Mesothelial cell of epicardium (in vitro differentiated cells): ENCODE measurements around the gene TMX2. TPM values are rescaled to one million over a fixed set of nuclear protein-coding genes. Genes with fewer than 3 reads are reported as not detected.

Source experiments
- DNase-seq, 2 experiments: peaks; one replicate each; pipeline ENCODE4 v3.0.0; 2021; ENCODE audit warnings: low spot score in 2 of 2; ENCODE audit not compliant: unreplicated experiment in 2 of 2
- H3K27ac Mint-ChIP-seq: 2 replicates; pipeline ENCODE4 v1.8.0; 2021; ENCODE audit warnings: mixed read lengths
- H3K27me3 Mint-ChIP-seq: 2 replicates; pipeline ENCODE4 v1.8.0; 2021; ENCODE audit warnings: low read depth, mixed read lengths
- H3K36me3 Mint-ChIP-seq: 2 replicates; pipeline ENCODE4 v1.8.0; 2021; ENCODE audit warnings: mixed read lengths
- H3K4me1 Mint-ChIP-seq: 2 replicates; pipeline ENCODE4 v1.8.0; 2021; ENCODE audit warnings: mixed read lengths
- H3K4me3 Mint-ChIP-seq: 2 replicates; pipeline ENCODE4 v1.8.0; 2021; ENCODE audit warnings: mild to moderate bottlenecking, moderate library complexity, mixed read lengths
- H3K9me3 Mint-ChIP-seq: 2 replicates; pipeline ENCODE4 v1.8.0; 2021; ENCODE audit warnings: mixed read lengths
- total RNA-seq: library from RNA; stranded (reverse); gene quantifications from 3 replicates; pipeline ENCODE4 v1.2.1, GENCODE V29; 2021
- TF ChIP-seq, protein P1 (sequence below): fragments of 200-600 bp; sonication (generic); IDR thresholded peaks from one replicate; pipeline ENCODE4 v1.5.0; 2021; ENCODE audit warnings: antibody characterized with exemption; ENCODE audit not compliant: unreplicated experiment

The TMX2 gene
- total RNA-seq, 1 donor from 2014 or later, result 62.8 TPM

DNA sequence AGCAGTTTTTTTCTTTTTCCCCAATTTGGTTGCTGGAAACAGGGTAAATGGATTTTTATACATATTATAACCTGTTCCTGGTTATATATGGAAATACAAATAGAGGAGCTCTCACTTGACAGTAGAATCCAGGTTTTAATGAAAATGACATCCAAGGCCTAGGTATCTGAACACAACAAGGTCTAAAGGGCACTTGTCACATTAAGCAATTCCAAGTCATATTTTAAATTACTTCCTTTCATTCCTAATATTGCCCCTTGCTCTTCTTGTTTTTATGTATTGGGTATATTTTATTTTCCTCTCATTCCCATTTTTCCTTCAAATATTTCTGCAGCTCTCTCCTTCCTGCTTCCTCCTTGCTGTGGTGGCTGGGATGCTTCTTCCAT lies 76.3 kb downstream of the TMX2 start:
- Mint-ChIP-seq H3K27me3 (no peaks in the 10 kb centered on the region), H3K27ac (peak overlapping the region; percentile 89), H3K9me3 (no peaks in the 10 kb centered on the region), H3K4me1 (peaks cover 43% of the 10 kb centered on the region), H3K4me3 (no peak overlapping the region), H3K36me3 (peaks cover 23% of the 10 kb centered on the region)
- no peak for DNase-seq
- TF ChIP-seq, protein P1, sequence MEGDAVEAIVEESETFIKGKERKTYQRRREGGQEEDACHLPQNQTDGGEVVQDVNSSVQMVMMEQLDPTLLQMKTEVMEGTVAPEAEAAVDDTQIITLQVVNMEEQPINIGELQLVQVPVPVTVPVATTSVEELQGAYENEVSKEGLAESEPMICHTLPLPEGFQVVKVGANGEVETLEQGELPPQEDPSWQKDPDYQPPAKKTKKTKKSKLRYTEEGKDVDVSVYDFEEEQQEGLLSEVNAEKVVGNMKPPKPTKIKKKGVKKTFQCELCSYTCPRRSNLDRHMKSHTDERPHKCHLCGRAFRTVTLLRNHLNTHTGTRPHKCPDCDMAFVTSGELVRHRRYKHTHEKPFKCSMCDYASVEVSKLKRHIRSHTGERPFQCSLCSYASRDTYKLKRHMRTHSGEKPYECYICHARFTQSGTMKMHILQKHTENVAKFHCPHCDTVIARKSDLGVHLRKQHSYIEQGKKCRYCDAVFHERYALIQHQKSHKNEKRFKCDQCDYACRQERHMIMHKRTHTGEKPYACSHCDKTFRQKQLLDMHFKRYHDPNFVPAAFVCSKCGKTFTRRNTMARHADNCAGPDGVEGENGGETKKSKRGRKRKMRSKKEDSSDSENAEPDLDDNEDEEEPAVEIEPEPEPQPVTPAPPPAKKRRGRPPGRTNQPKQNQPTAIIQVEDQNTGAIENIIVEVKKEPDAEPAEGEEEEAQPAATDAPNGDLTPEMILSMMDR, result no peak

Other genes with a start within 250 kb of the TMX2 start
- gene SLC43A1, start 196.9 kb upstream of the TMX2 start, total RNA-seq, result 2.1 to 3.3 TPM (median 2.8 TPM) in 3 replicates
- 41.7 to 46.3 TPM (median 44.0 TPM) in 3 replicates for gene TIMM10, start 181.8 kb upstream of the TMX2 start, total RNA-seq
- gene SMTNL1, start 175.0 kb upstream of the TMX2 start, total RNA-seq, result not detected in 3 replicates
- gene UBE2L6, start 144.9 kb upstream of the TMX2 start, total RNA-seq, result 35.5 to 41.4 TPM (median 39.2 TPM) in 3 replicates
- gene SERPING1, start 114.9 kb upstream of the TMX2 start, total RNA-seq, result 136 to 154 TPM (median 146 TPM) in 3 replicates
- gene YPEL4, start 62.7 kb upstream of the TMX2 start, total RNA-seq, result 0.64 to 1.3 TPM (median 1.1 TPM) in 3 replicates
- 18.4 to 19.6 TPM (median 19.5 TPM) in 3 replicates for gene CLP1, start 54.8 kb upstream of the TMX2 start, total RNA-seq
- 53.9 to 57.1 TPM (median 54.2 TPM) in 3 replicates for gene ZDHHC5, start 44.5 kb upstream of the TMX2 start, total RNA-seq
- 19.3 to 19.7 TPM (median 19.6 TPM) in 3 replicates for gene MED19, start 378 bp upstream of the TMX2 start, total RNA-seq
- 152 to 158 TPM (median 156 TPM) in 3 replicates for gene SELENOH, start 28.9 kb downstream of the TMX2 start, total RNA-seq
- gene BTBD18, start 39.2 kb downstream of the TMX2 start, total RNA-seq, result not detected in 3 replicates
- gene CTNND1, start 49.2 kb downstream of the TMX2 start, total RNA-seq, result 234 to 250 TPM (median 238 TPM) in 3 replicates